H1 (cell line): ENCODE measurements around the gene FAT1. TPM values are rescaled to one million over a fixed set of nuclear protein-coding genes. Genes with fewer than 3 reads are reported as not detected.
A peak's percentile ranks its signal among the peaks of the same experiment; 100 is the strongest.

Experiments used
- CTCF ChIA-PET: fragments of 300-600 bp; sonication (Branson Sonifier 250); formaldehyde crosslinking; loops from one replicate; lab custom pipeline; 2021; ENCODE audit not compliant: partially characterized antibody; lab: Charles Lee
- POLR2A ChIA-PET: fragments of 300-600 bp; sonication (Branson Sonifier 250); formaldehyde crosslinking; loops from one replicate; lab custom pipeline; 2021; ENCODE audit warnings: inconsistent platforms; ENCODE audit not compliant: partially characterized antibody; lab: Charles Lee
- DNase-seq, 2 experiments: peaks; one replicate each; pipeline versions ENCODE4 v3.0.0 to v3.0.0-alpha.2; 2010 to 2022; ENCODE audit warnings: low spot score in 2 of 2, low read depth in 1 of 2, mixed read lengths in 1 of 2
- FAIRE-seq: peaks from 2 replicates; lab custom pipeline; 2011; peaks lifted over from hg19 to GRCh38; lab: Jason Lieb, UNC
- H2AFZ ChIP-seq: 2 replicates; pipeline ENCODE4 v1.8.1; 2012; ENCODE audit warnings: low read length, inconsistent platforms
- H2AK5ac ChIP-seq: 2 replicates; pipeline ENCODE4 v1.6.1; 2013; ENCODE audit warnings: low read depth, low read length
- H2BK120ac ChIP-seq: replicated peaks from 2 replicates; pipeline ENCODE3; 2013; ENCODE audit warnings: low read depth, low read length, inconsistent platforms
- H2BK12ac ChIP-seq: 2 replicates; pipeline ENCODE4 v1.6.1; 2013; ENCODE audit warnings: low read depth, low read length
- H2BK15ac ChIP-seq: 2 replicates; pipeline ENCODE4 v1.6.1; 2013; ENCODE audit warnings: low read length
- H2BK20ac ChIP-seq: 2 replicates; pipeline ENCODE4 v1.6.1; 2013; ENCODE audit warnings: low read length
- H2BK5ac ChIP-seq: 2 replicates; pipeline ENCODE4 v1.6.1; 2013; ENCODE audit warnings: low read depth, low read length
- H3K14ac ChIP-seq: 2 replicates; pipeline ENCODE4 v1.6.1; 2013; ENCODE audit warnings: inconsistent platforms; ENCODE audit not compliant: insufficient read length
- H3K18ac ChIP-seq: 2 replicates; pipeline ENCODE4 v1.6.1; 2013; ENCODE audit warnings: low read length; ENCODE audit errors: extremely low read depth
- H3K23ac ChIP-seq: 2 replicates; pipeline ENCODE4 v1.6.1; 2013; ENCODE audit warnings: inconsistent platforms; ENCODE audit not compliant: insufficient read length
- H3K23me2 ChIP-seq: 2 replicates; pipeline ENCODE4 v1.6.1; 2013; ENCODE audit warnings: low read depth, low read length
- H3K27ac ChIP-seq: 2 replicates; pipeline ENCODE4 v1.6.1; 2011; ENCODE audit warnings: low read depth, low read length, inconsistent platforms
- H3K27me3 ChIP-seq, 4 experiments: replicated peaks in 1 of 4; 1 replicate in 1 of 4; 2 replicates in 3 of 4; pipeline versions ENCODE4 v1.6.1 to v1.8.1; 2011 to 2013; ENCODE audit warnings: low read length in 3 of 4, mild to moderate bottlenecking in 3 of 4, inconsistent platforms in 2 of 4, mixed read lengths in 2 of 4, moderate library complexity in 1 of 4; ENCODE audit not compliant: control insufficient read depth in 3 of 4, insufficient read depth in 3 of 4; ENCODE audit errors: extremely low read depth in 1 of 4
- H3K36me3 ChIP-seq, 4 experiments: 2 replicates each; pipeline versions ENCODE4 v1.6.1 to v1.8.1; 2011 to 2013; ENCODE audit warnings: mild to moderate bottlenecking in 4 of 4, low read length in 3 of 4, moderate library complexity in 2 of 4, control low read depth in 1 of 4, inconsistent platforms in 1 of 4; ENCODE audit not compliant: insufficient read depth in 4 of 4, control insufficient read depth in 2 of 4
- H3K4ac ChIP-seq: replicated peaks from 2 replicates; pipeline ENCODE3; 2013; ENCODE audit warnings: low read length, low read depth, mixed read lengths, inconsistent platforms; ENCODE audit not compliant: insufficient read length
- H3K4me1 ChIP-seq, 4 experiments: replicated peaks in 1 of 4; 1 replicate in 1 of 4; 2 replicates in 3 of 4; pipeline versions ENCODE4 v1.6.1 to v1.8.1; 2011 to 2013; ENCODE audit warnings: low read length in 3 of 4, inconsistent platforms in 2 of 4, mixed read lengths in 1 of 4; ENCODE audit not compliant: insufficient read depth in 4 of 4, control insufficient read depth in 3 of 4
- H3K4me2 ChIP-seq, 2 experiments: 2 replicates each; pipeline versions ENCODE4 v1.6.1 to v1.8.1; 2011 to 2013; ENCODE audit warnings: low read depth in 2 of 2, low read length in 2 of 2, control low read depth in 1 of 2, inconsistent platforms in 1 of 2, mild to moderate bottlenecking in 1 of 2; ENCODE audit not compliant: insufficient read depth in 1 of 2
- H3K4me3 ChIP-seq, 4 experiments: fragments of 200-600, 300-600 bp in 1 of 4; sonication (generic), shearing (Covaris generic), sonication (Bioruptor Twin) in 1 of 4; 2 replicates each; pipeline versions ENCODE4 v1.5.1 to v1.8.1; 2011 to 2016; ENCODE audit warnings: low read length in 4 of 4, low read depth in 3 of 4, control low read depth in 2 of 4, inconsistent platforms in 2 of 4, mild to moderate bottlenecking in 2 of 4, mixed read lengths in 1 of 4, moderate library complexity in 1 of 4; ENCODE audit not compliant: insufficient read depth in 2 of 4; ENCODE audit errors: extremely low read depth in 1 of 4
- H3K56ac ChIP-seq: replicated peaks from 2 replicates; pipeline ENCODE3; 2013; ENCODE audit warnings: low read depth, mild to moderate bottlenecking, mixed read lengths, low read length, inconsistent platforms; ENCODE audit not compliant: insufficient read length
- H3K79me1 ChIP-seq: 2 replicates; pipeline ENCODE4 v1.6.1; 2013; ENCODE audit warnings: low read depth, low read length, control low read depth
- H3K79me2 ChIP-seq, 2 experiments: 2 replicates each; pipeline versions ENCODE4 v1.6.1 to v1.8.1; 2012 to 2013; ENCODE audit warnings: low read length in 2 of 2, mild to moderate bottlenecking in 2 of 2, inconsistent platforms in 1 of 2; ENCODE audit not compliant: insufficient read depth in 2 of 2, control insufficient read depth in 1 of 2
- H3K9ac ChIP-seq, 4 experiments: replicated peaks in 1 of 4; 1 replicate in 1 of 4; 2 replicates in 3 of 4; pipeline versions ENCODE4 v1.6.1 to v1.8.1; 2011 to 2013; ENCODE audit warnings: low read depth in 3 of 4, low read length in 3 of 4, control low read depth in 2 of 4, mild to moderate bottlenecking in 2 of 4, moderate library complexity in 2 of 4, inconsistent platforms in 1 of 4; ENCODE audit errors: extremely low read depth in 1 of 4
- H3K9me3 ChIP-seq, 2 experiments: 2 replicates each; pipeline versions ENCODE4 v1.6.1 to v1.8.1; 2012 to 2013; ENCODE audit warnings: mild to moderate bottlenecking in 2 of 2, moderate library complexity in 2 of 2, control low read depth in 1 of 2, inconsistent platforms in 1 of 2, low read depth in 1 of 2, low read length in 1 of 2, mixed read lengths in 1 of 2; ENCODE audit not compliant: insufficient read depth in 2 of 2
- H4K20me1 ChIP-seq, 2 experiments: replicated peaks in 1 of 2; 2 replicates each; pipeline versions ENCODE3 to v1.8.1; 2011 to 2013; ENCODE audit warnings: inconsistent platforms in 2 of 2, low read length in 2 of 2, mild to moderate bottlenecking in 1 of 2; ENCODE audit not compliant: insufficient read depth in 2 of 2, control insufficient read depth in 1 of 2
- H4K5ac ChIP-seq: 2 replicates; pipeline ENCODE4 v1.6.1; 2013; ENCODE audit warnings: low read length, low read depth, mixed read lengths, inconsistent platforms; ENCODE audit not compliant: insufficient read length
- H4K8ac ChIP-seq: 2 replicates; pipeline ENCODE4 v1.8.0; 2013; ENCODE audit warnings: mild to moderate bottlenecking, moderate library complexity, low read length, inconsistent platforms; ENCODE audit not compliant: insufficient read depth; ENCODE audit errors: extremely low read depth
- H4K91ac ChIP-seq: replicated peaks from 2 replicates; pipeline ENCODE3; 2013; ENCODE audit warnings: low read length, mixed read lengths, inconsistent platforms; ENCODE audit not compliant: insufficient read length
- CTCF ChIP-seq, 3 experiments: IDR thresholded peaks; 1 replicate in 2 of 3; 2 replicates in 1 of 3; pipeline versions ENCODE4 v1.5.1 to v1.6.1; 2011; ENCODE audit warnings: low read length in 3 of 3, mild to moderate bottlenecking in 3 of 3, inconsistent platforms in 2 of 3, low read depth in 1 of 3, moderate library complexity in 1 of 3; ENCODE audit not compliant: insufficient read depth in 1 of 3; ENCODE audit errors: control extremely low read depth in 1 of 3
- RAD21 ChIP-seq, 2 experiments: IDR thresholded peaks in 1 of 2; conservative IDR thresholded peaks in 1 of 2; 2 replicates each; pipeline ENCODE4 v1.6.1; 2011; ENCODE audit warnings: low read depth in 2 of 2, low read length in 2 of 2, improper control_type of control experiment in 1 of 2, inconsistent platforms in 1 of 2, mild to moderate bottlenecking in 1 of 2, moderate library complexity in 1 of 2
- SIRT6 ChIP-seq: IDR thresholded peaks from one replicate; pipeline ENCODE4 v1.7.1; 2012; ENCODE audit warnings: low read length, inconsistent platforms
- TAF7 ChIP-seq: optimal IDR thresholded peaks from 2 replicates; pipeline ENCODE3; 2011; ENCODE audit warnings: low read depth, mild to moderate bottlenecking, inconsistent platforms, low read length, moderate library complexity, borderline replicate concordance
- WGBS, 2 experiments: shearing (Covaris generic) in 1 of 2; methylation state at CpG; one replicate each; pipeline versions ENCODE4 v1.1.6 to v1.1.7; 2013 to 2015; ENCODE audit warnings: low lambda C conversion rate in 2 of 2, mixed read lengths in 2 of 2, inconsistent platforms in 1 of 2, low coverage in 1 of 2, missing lambda C conversion rate in 1 of 2; ENCODE audit not compliant: insufficient replicate concordance in 2 of 2, insufficient coverage in 1 of 2, insufficient read length in 1 of 2; ENCODE audit errors: extremely low coverage in 1 of 2, missing lambda C conversion rate in 1 of 2; 5-methylcytosine and 5-hydroxymethylcytosine counted together
- polyA plus RNA-seq, 7 experiments: library from polyadenylated mRNA; depleted of rRNA in 3 of 7; stranded (reverse) in 5 of 7; unstranded in 2 of 7; fragments of >200 nt in 5 of 7; fragments of 200-250 nt in 2 of 7; gene quantifications; 1 replicate in 5 of 7; 2 replicates in 1 of 7; 4 replicates in 1 of 7; pipeline versions ENCODE4 v1.2.1 to v1.2.3, GENCODE V29; 2011 to 2013; ENCODE audit warnings: missing spikeins in 2 of 7, mixed read lengths in 2 of 7
- total RNA-seq: library from RNA; stranded (reverse); fragmentation: NEBNext Ultra II Directional; extraction: Animal tissue kit (Norgen Biotek cat#: 25700); gene quantifications from 2 replicates; pipeline ENCODE4 v1.2.1, GENCODE V29; 2021

FAT1 gene
- total and polyA plus RNA-seq, 2 of the 8 experiments (the other 6 are each of a cell fraction or from before 2014, with no cell fraction given): 94.4 to 137 TPM

DNA sequence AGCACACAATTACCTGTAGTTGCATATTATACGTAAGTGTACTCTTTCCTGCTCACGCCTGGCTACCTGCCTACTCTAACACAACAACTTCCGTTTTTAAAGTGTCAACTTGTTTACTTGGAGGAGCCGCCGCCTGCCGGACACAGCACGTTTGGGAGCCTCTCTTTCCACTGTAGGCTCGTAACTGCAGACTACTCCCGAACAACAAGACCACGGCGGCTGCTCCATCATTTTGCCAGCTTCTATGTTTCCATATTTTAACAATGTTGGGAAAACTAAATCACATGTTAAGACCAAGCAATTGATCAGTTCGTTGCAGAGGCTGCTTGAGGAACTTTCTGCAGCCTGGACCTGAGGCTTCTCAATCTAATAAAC, 169.1 kb downstream of the FAT1 start:
- TF ChIP-seq SIRT6 (no peak), TAF7 (no peak), RAD21 (IDR thresholded peaks at IDR 0.05 in 1 of 2, conservative IDR thresholded peaks at IDR 0.05 in 1 of 2; ENCODE audit: low read depth in 2 of 2, low read length in 2 of 2) (peak; percentile 46 to 58), CTCF (IDR thresholded peaks at IDR 0.05; ENCODE audit: control extremely low read depth in 1 of 3, insufficient read depth in 1 of 3, low read depth in 1 of 3, low read length in 3 of 3) (peak; percentile 33 to 39 (median 34); a peak in 3 of 4 replicates)
- H3K56ac ChIP-seq: no peak overlapping the region
- CTCF ChIA-PET: interaction anchor here (0.6 to 3.0 kb wide), 27 partner anchors 10 to 424 kb away, joined by 3 to 28 read pairs (median 4); no protein-coding TSS in a partner anchor

More for the DNA sequence above, 169.1 kb downstream of the FAT1 start:
- no peak overlapping the region for H3K27ac ChIP-seq
- no peak overlapping the region for H4K91ac ChIP-seq
- H4K5ac ChIP-seq: no peak overlapping the region
- no peak overlapping the region for H2AK5ac ChIP-seq
- H3K79me1 ChIP-seq: no peaks in the 10 kb centered on the region
- no peak overlapping the region for H2BK120ac ChIP-seq
- no peak overlapping the region for H2BK15ac ChIP-seq
- peaks cover 7% of the 10 kb centered on the region; the same call in 1 of the 2 replicates for H3K23me2 ChIP-seq
- H3K27me3 ChIP-seq: peaks cover 0 to 10% (median 5%) of the 10 kb centered on the region in 4 experiments; a peak in 5 of 7 replicates
- H3K4me3 ChIP-seq: peak overlapping the region; percentile 64 to 74 (median 67)
- no peak overlapping the region for H3K4ac ChIP-seq
- peak overlapping the region; percentile 75 to 96 for H3K4me2 ChIP-seq
- DNase-seq (no peak), FAIRE-seq (no peak)
- no peak overlapping the region for H4K8ac ChIP-seq
- no peaks in the 10 kb centered on the region for H3K36me3 ChIP-seq
- H2BK5ac ChIP-seq: no peak overlapping the region
- H3K23ac ChIP-seq: no peak overlapping the region
- H2BK20ac ChIP-seq: no peak overlapping the region
- H3K18ac ChIP-seq: no peak overlapping the region
- H2BK12ac ChIP-seq: no peak overlapping the region
- H2AFZ ChIP-seq: peak overlapping the region; percentile 85
- H3K4me1 ChIP-seq: peaks cover 0 to 5% (median 0%) of the 10 kb centered on the region in 4 experiments; a peak in 2 of 7 replicates
- WGBS, 2 experiments: 18% methylated on average over 12 of the region's 12 CpGs; no CpG with 5 or more reads in 1 of the 2 experiments
- H3K79me2 ChIP-seq: no peaks in the 10 kb centered on the region
- H3K9me3 ChIP-seq: no peaks in the 10 kb centered on the region
- POLR2A ChIA-PET: interaction anchor here (0.9 kb wide), 1 partner anchor 257 kb away, joined by 5 read pairs; no protein-coding TSS in a partner anchor
- H4K20me1 ChIP-seq: no peaks in the 10 kb centered on the region
- H3K14ac ChIP-seq: no peak overlapping the region
- no peak overlapping the region for H3K9ac ChIP-seq
